Ishikawa (cell line): ENCODE data around the gene TMEM38B.

Experiments used
- CEBPB ChIP-seq: IDR thresholded peaks from 2 replicates; pipeline ENCODE4 v1.6.1; 2012
- CREB1 ChIP-seq: IDR thresholded peaks from 2 replicates; pipeline ENCODE4 v1.6.1; 2012; ENCODE audit warnings: low read depth
- EGR1 ChIP-seq: IDR thresholded peaks from 2 replicates; pipeline ENCODE4 v1.6.1; 2012
- EP300 ChIP-seq: IDR thresholded peaks from 2 replicates; pipeline ENCODE4 v1.6.1; 2012; ENCODE audit warnings: borderline replicate concordance
- FOXM1 ChIP-seq: IDR thresholded peaks from 2 replicates; pipeline ENCODE4 v1.6.1; 2012; ENCODE audit warnings: low read depth, borderline replicate concordance
- NFIC ChIP-seq: IDR thresholded peaks from 2 replicates; pipeline ENCODE4 v1.6.1; 2012
- RAD21 ChIP-seq: IDR thresholded peaks from 2 replicates; pipeline ENCODE4 v1.6.1; 2012; ENCODE audit warnings: low read depth
- TAF1 ChIP-seq: IDR thresholded peaks from 2 replicates; pipeline ENCODE4 v1.6.1; 2012; ENCODE audit warnings: low read depth, mild to moderate bottlenecking
- TCF12 ChIP-seq: IDR thresholded peaks from 2 replicates; pipeline ENCODE4 v1.6.1; 2012; ENCODE audit warnings: low read depth
- TEAD4 ChIP-seq: IDR thresholded peaks from 2 replicates; pipeline ENCODE4 v1.6.1; 2012
- YY1 ChIP-seq: IDR thresholded peaks from 2 replicates; pipeline ENCODE4 v1.6.1; 2012; ENCODE audit warnings: low read depth
- ZBTB7A ChIP-seq: IDR thresholded peaks from 2 replicates; pipeline ENCODE4 v1.6.1; 2012; ENCODE audit warnings: low read depth
- TF ChIP-seq, protein P1 (sequence below): IDR thresholded peaks from 2 replicates; pipeline ENCODE4 v1.6.1; 2012; ENCODE audit warnings: low read depth, mild to moderate bottlenecking
- TF ChIP-seq, protein P2 (sequence below): IDR thresholded peaks from 2 replicates; pipeline ENCODE4 v1.6.1; 2012
- TF ChIP-seq, protein P3 (sequence below): IDR thresholded peaks from 2 replicates; pipeline ENCODE4 v1.6.1; 2012

The TMEM38B gene

DNA sequence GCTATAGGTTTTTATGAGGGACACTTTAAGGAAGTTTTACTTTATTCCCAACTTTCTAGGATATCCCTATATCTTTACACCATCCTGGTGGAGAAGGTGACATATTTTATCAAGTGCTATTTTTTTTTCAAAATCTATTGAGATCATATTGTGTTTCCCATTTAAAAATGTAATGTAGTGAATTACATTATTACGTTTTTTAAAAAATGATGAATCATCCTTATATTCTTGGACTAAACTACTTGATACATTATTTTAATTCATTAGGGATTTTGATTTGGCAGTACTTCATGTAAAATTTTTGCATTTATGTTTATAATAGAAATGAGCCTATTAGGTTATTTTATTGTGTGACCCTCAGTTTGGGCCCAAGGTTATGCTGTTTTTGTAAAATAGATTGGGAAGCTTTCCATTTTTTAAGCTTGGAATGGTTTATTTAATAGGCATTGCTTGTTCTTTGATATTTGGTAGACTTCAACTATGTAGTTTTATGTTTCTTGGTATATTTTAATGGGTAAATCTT lies 4.1 kb downstream of the TMEM38B start:
- TF ChIP-seq YY1 = no peak
- no peak for TF ChIP-seq CEBPB
- no peak for TF ChIP-seq TAF1
- TF ChIP-seq, protein P1, sequence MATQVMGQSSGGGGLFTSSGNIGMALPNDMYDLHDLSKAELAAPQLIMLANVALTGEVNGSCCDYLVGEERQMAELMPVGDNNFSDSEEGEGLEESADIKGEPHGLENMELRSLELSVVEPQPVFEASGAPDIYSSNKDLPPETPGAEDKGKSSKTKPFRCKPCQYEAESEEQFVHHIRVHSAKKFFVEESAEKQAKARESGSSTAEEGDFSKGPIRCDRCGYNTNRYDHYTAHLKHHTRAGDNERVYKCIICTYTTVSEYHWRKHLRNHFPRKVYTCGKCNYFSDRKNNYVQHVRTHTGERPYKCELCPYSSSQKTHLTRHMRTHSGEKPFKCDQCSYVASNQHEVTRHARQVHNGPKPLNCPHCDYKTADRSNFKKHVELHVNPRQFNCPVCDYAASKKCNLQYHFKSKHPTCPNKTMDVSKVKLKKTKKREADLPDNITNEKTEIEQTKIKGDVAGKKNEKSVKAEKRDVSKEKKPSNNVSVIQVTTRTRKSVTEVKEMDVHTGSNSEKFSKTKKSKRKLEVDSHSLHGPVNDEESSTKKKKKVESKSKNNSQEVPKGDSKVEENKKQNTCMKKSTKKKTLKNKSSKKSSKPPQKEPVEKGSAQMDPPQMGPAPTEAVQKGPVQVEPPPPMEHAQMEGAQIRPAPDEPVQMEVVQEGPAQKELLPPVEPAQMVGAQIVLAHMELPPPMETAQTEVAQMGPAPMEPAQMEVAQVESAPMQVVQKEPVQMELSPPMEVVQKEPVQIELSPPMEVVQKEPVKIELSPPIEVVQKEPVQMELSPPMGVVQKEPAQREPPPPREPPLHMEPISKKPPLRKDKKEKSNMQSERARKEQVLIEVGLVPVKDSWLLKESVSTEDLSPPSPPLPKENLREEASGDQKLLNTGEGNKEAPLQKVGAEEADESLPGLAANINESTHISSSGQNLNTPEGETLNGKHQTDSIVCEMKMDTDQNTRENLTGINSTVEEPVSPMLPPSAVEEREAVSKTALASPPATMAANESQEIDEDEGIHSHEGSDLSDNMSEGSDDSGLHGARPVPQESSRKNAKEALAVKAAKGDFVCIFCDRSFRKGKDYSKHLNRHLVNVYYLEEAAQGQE = no peak
- TF ChIP-seq ZBTB7A = no peak
- no peak for TF ChIP-seq RAD21
- TF ChIP-seq CREB1 = no peak
- TF ChIP-seq EP300 = no peak
- TF ChIP-seq TCF12 = no peak
- TF ChIP-seq, protein P2, sequence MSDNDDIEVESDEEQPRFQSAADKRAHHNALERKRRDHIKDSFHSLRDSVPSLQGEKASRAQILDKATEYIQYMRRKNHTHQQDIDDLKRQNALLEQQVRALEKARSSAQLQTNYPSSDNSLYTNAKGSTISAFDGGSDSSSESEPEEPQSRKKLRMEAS = no peak
- no peak for TF ChIP-seq NFIC

GRCh38 chr9:105700668-105701067 lies 6.3 kb downstream of the TMEM38B start:
- TF ChIP-seq CEBPB (0 out of 2 replicates have a peak, but pooled peaks have one; percentile 11), YY1 (no peak)

DNA sequence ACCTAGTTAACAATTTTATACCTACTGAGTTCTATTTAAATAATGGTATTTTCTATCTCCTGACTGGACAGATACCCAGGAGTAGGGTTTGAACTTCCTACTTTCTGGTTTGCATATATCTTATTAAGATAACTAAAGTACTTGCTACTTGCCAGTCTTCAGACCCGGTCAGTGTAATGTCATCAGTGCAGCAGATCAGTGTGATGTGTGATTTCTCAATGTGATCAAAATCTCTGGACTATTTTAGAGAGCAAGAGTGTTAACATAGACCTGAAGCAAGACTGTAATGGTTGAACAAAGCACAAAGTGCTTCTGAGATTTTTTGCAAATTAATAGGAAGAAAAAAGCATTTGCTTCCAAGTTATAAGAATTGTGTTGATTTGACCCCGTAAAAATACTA lies 6.8 kb downstream of the TMEM38B start:
- TF ChIP-seq TCF12 = no peak
- no peak for TF ChIP-seq CREB1
- TF ChIP-seq NFIC = no peak
- TF ChIP-seq YY1 = no peak
- TF ChIP-seq, protein P1 = no peak
- TF ChIP-seq FOXM1 = no peak
- no peak for TF ChIP-seq EP300
- TF ChIP-seq RAD21 = no peak
- no peak for TF ChIP-seq EGR1
- TF ChIP-seq ZBTB7A = no peak
- TF ChIP-seq TAF1 = no peak

- TF ChIP-seq TAF1 (no peak), NFIC (no peak), CEBPB (no peak), RAD21 (no peak), ZBTB7A (no peak), TCF12 (no peak), EGR1 (no peak), EP300 (no peak), FOXM1 (no peak), TEAD4 (no peak), CREB1 (no peak), YY1 (no peak)
- TF ChIP-seq, protein P2 = no peak
- TF ChIP-seq, protein P3, sequence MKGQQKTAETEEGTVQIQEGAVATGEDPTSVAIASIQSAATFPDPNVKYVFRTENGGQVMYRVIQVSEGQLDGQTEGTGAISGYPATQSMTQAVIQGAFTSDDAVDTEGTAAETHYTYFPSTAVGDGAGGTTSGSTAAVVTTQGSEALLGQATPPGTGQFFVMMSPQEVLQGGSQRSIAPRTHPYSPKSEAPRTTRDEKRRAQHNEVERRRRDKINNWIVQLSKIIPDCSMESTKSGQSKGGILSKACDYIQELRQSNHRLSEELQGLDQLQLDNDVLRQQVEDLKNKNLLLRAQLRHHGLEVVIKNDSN = no peak
- TF ChIP-seq, protein P1 = no peak
Observed at GRCh38 chr9:105702207-105702606, 7.9 kb downstream of the TMEM38B start.

- TF ChIP-seq FOXM1 = no peak
- TF ChIP-seq ZBTB7A = no peak
- no peak for TF ChIP-seq YY1
- no peak for TF ChIP-seq CEBPB
- TF ChIP-seq NFIC = no peak
- no peak for TF ChIP-seq RAD21
- TF ChIP-seq EP300 = no peak
- no peak for TF ChIP-seq CREB1
- TF ChIP-seq, protein P2 = no peak
- TF ChIP-seq TAF1 = no peak
- TF ChIP-seq TEAD4 = no peak
- TF ChIP-seq, protein P3 = no peak
- TF ChIP-seq, protein P1 = no peak
- no peak for TF ChIP-seq TCF12
- no peak for TF ChIP-seq EGR1
Observed at GRCh38 chr9:105706156-105706555, 11.8 kb downstream of the TMEM38B start.
